Keratinocyte (primary cell): ENCODE measurements around the gene CLCN5. TPM values are rescaled to one million over a fixed set of nuclear protein-coding genes. Genes with fewer than 3 reads are reported as not detected.

Source experiments
- DNase-seq: peaks from one replicate; pipeline ENCODE4 v3.0.0-alpha.2; 2011; ENCODE audit warnings: low read depth, missing footprints, low spot score
- FAIRE-seq: peaks from 2 replicates; lab custom pipeline; 2011; peaks lifted over from hg19 to GRCh38; lab: Jason Lieb, UNC
- H2AFZ ChIP-seq: 2 replicates; pipeline ENCODE4 v1.6.0; 2012; ENCODE audit warnings: low read length, control low read depth, inconsistent platforms; ENCODE audit not compliant: control insufficient read depth
- H3K27ac ChIP-seq: 2 replicates; pipeline ENCODE4 v1.5.1; 2011; ENCODE audit warnings: low read length; ENCODE audit not compliant: control insufficient read depth, insufficient read depth
- H3K27me3 ChIP-seq: 3 replicates; pipeline ENCODE4 v1.6.0; 2011; ENCODE audit warnings: low read length; ENCODE audit not compliant: control insufficient read depth, insufficient read depth; ENCODE audit errors: extremely low read depth
- H3K36me3 ChIP-seq, 2 experiments: 2 replicates in 1 of 2; 3 replicates in 1 of 2; pipeline ENCODE4 v1.5.1; 2011; ENCODE audit warnings: low read length in 2 of 2, mild to moderate bottlenecking in 1 of 2; ENCODE audit not compliant: control insufficient read depth in 2 of 2, insufficient read depth in 2 of 2; ENCODE audit errors: extremely low read depth in 1 of 2
- H3K4me1 ChIP-seq: 3 replicates; pipeline ENCODE4 v1.5.1; 2011; ENCODE audit warnings: low read length; ENCODE audit not compliant: control insufficient read depth, insufficient read depth; ENCODE audit errors: extremely low read depth
- H3K4me2 ChIP-seq: 3 replicates; pipeline ENCODE4 v1.6.0; 2011; ENCODE audit warnings: low read depth, low read length; ENCODE audit not compliant: control insufficient read depth, insufficient read depth; ENCODE audit errors: extremely low read depth
- H3K4me3 ChIP-seq, 3 experiments: fragments of 200-600 bp in 1 of 3; sonication (generic) in 1 of 3; 2 replicates in 2 of 3; 3 replicates in 1 of 3; pipeline ENCODE4 v1.5.1; 2011 to 2016; ENCODE audit warnings: low read length in 3 of 3, mild to moderate bottlenecking in 3 of 3, control low read depth in 2 of 3, inconsistent platforms in 1 of 3, low read depth in 1 of 3, mixed read lengths in 1 of 3, mixed run types in 1 of 3, moderate library complexity in 1 of 3; ENCODE audit not compliant: control insufficient read depth in 2 of 3, insufficient read depth in 2 of 3; ENCODE audit errors: extremely low read depth in 1 of 3
- H3K79me2 ChIP-seq: 2 replicates; pipeline ENCODE4 v1.6.0; 2012; ENCODE audit warnings: low read length; ENCODE audit not compliant: control insufficient read depth, insufficient read depth
- H3K9ac ChIP-seq: 3 replicates; pipeline ENCODE4 v1.6.0; 2011; ENCODE audit warnings: low read length; ENCODE audit not compliant: control insufficient read depth, insufficient read depth; ENCODE audit errors: extremely low read depth
- H3K9me1 ChIP-seq: 3 replicates; pipeline ENCODE4 v1.6.0; 2011; ENCODE audit warnings: low read length; ENCODE audit not compliant: control insufficient read depth, insufficient read depth; ENCODE audit errors: extremely low read depth
- H3K9me3 ChIP-seq: 2 replicates; pipeline ENCODE4 v1.5.1; 2012; ENCODE audit warnings: low read depth, low read length; ENCODE audit not compliant: control insufficient read depth
- H4K20me1 ChIP-seq: 3 replicates; pipeline ENCODE4 v1.6.0; 2011; ENCODE audit warnings: low read length; ENCODE audit not compliant: control insufficient read depth, insufficient read depth; ENCODE audit errors: extremely low read depth
- EZH2 ChIP-seq: IDR thresholded peaks from one replicate; pipeline ENCODE4 v1.6.1; 2012; ENCODE audit warnings: inconsistent platforms, mild to moderate bottlenecking, low read length, moderate library complexity
- dilution Hi-C: fragments of 300-500 bp; cut with MboI; formaldehyde crosslinking; loops from one replicate; pipeline ENCODE4 v1.7.0; 2020; ENCODE audit warnings: low sequenced_read_pairs; ENCODE audit not compliant: extremely low pct_ligation_motif_present
- polyA plus RNA-seq, 5 experiments: library from polyadenylated mRNA; depleted of rRNA in 3 of 5; stranded (reverse) in 3 of 5; stranded (forward) in 1 of 5; unstranded in 1 of 5; fragments of >200 nt; gene quantifications; 1 replicate in 1 of 5; 2 replicates in 3 of 5; 3 replicates in 1 of 5; pipeline versions ENCODE4 v1.2.1 to v1.2.3, GENCODE V29; 2011 to 2012; ENCODE audit warnings: missing spikeins in 2 of 5, low read depth in 1 of 5, low replicate concordance in 1 of 5
- TF ChIP-seq, protein P1 (sequence below), 3 experiments: IDR thresholded peaks in 1 of 3; conservative IDR thresholded peaks in 1 of 3; optimal IDR thresholded peaks in 1 of 3; 2 replicates in 2 of 3; 3 replicates in 1 of 3; pipeline versions ENCODE3 to v1.5.1; 2011; ENCODE audit warnings: low read length in 3 of 3, mild to moderate bottlenecking in 3 of 3, moderate library complexity in 2 of 3, control low read depth in 1 of 3, inconsistent platforms in 1 of 3; ENCODE audit not compliant: insufficient read depth in 2 of 3; ENCODE audit errors: extremely low read depth in 1 of 3

Gene CLCN5
- polyA plus RNA-seq, 1 donor (not counting 4 experiments of a cell fraction or from before 2014, with no cell fraction given): 3.9 TPM

DNA sequence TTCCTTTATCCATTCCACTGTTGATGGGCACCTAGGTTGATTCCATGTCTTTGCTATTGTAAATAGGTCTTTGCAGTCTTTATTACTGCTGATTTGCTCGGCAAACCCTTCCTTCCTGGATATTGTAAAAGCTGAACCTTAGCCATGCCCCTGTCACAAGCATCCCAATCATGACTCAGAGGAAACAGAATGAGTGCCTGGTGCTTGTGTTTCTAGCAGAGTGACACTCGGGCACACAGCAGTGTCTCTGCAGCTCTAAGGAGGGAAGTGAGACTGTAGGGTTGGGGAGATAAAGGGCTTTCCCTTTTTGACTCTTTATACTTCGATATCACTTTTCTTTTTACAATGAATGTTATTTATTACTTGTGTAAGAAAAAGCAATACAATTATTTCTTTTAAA lies 195.1 kb downstream of the CLCN5 start:
- DNase-seq (no peak), FAIRE-seq (no peak)
- Histone ChIP-seq H3K27me3 (no peaks in the 10 kb centered on the region), H3K36me3 (no peaks in the 10 kb centered on the region), H3K4me1 (no peaks in the 10 kb centered on the region), H3K9me3 (no peaks in the 10 kb centered on the region), H3K27ac (no peak overlapping the region), H3K79me2 (no peaks in the 10 kb centered on the region), H2AFZ (no peak overlapping the region), H3K9me1 (no peaks in the 10 kb centered on the region), H4K20me1 (no peaks in the 10 kb centered on the region), H3K4me3 (no peak overlapping the region), H3K4me2 (no peak overlapping the region), H3K9ac (no peak overlapping the region)
- TF ChIP-seq, protein P1, sequence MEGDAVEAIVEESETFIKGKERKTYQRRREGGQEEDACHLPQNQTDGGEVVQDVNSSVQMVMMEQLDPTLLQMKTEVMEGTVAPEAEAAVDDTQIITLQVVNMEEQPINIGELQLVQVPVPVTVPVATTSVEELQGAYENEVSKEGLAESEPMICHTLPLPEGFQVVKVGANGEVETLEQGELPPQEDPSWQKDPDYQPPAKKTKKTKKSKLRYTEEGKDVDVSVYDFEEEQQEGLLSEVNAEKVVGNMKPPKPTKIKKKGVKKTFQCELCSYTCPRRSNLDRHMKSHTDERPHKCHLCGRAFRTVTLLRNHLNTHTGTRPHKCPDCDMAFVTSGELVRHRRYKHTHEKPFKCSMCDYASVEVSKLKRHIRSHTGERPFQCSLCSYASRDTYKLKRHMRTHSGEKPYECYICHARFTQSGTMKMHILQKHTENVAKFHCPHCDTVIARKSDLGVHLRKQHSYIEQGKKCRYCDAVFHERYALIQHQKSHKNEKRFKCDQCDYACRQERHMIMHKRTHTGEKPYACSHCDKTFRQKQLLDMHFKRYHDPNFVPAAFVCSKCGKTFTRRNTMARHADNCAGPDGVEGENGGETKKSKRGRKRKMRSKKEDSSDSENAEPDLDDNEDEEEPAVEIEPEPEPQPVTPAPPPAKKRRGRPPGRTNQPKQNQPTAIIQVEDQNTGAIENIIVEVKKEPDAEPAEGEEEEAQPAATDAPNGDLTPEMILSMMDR (optimal IDR thresholded peaks at IDR 0.05 in 1 of 3, IDR thresholded peaks at IDR 0.05 in 1 of 3, conservative IDR thresholded peaks at IDR 0.05 in 1 of 3; ENCODE audit: extremely low read depth in 1 of 3, insufficient read depth in 2 of 3, low read length in 3 of 3): no peak
- no peak for TF ChIP-seq EZH2
- dilution Hi-C loops: no loop called here

DNA sequence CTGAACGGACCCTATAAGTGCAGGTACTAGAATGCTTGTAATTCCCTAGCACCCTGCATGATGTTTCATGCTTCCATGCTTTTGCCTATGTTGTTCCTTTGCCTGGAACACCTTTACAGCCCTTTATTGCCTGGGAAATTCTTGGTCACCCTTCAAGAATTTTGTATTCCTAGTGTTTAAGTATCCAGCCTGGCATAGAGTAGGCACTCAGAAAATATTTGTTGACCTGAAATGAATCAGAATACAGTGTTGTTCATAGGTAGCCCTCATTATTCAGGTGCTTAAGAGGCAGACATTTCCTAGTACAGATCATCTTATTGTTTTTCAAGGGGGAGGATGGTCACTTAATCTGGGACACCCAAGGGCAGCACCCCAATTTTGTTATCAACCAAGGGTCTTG lies 203.1 kb downstream of the CLCN5 start:
- Histone ChIP-seq H3K9me3 (no peaks in the 10 kb centered on the region), H3K4me3 (no peak overlapping the region), H3K4me1 (no peaks in the 10 kb centered on the region), H4K20me1 (no peaks in the 10 kb centered on the region), H3K9ac (no peak overlapping the region), H3K27me3 (no peaks in the 10 kb centered on the region), H3K36me3 (no peaks in the 10 kb centered on the region), H3K27ac (no peak overlapping the region), H3K4me2 (no peak overlapping the region), H3K9me1 (no peaks in the 10 kb centered on the region), H3K79me2 (no peaks in the 10 kb centered on the region), H2AFZ (no peak overlapping the region)
- FAIRE-seq: no peak
- dilution Hi-C loops: no loop called here
- DNase-seq: no peak
- TF ChIP-seq EZH2: no peak
- TF ChIP-seq, protein P1 (optimal IDR thresholded peaks at IDR 0.05 in 1 of 3, IDR thresholded peaks at IDR 0.05 in 1 of 3, conservative IDR thresholded peaks at IDR 0.05 in 1 of 3; ENCODE audit: extremely low read depth in 1 of 3, insufficient read depth in 2 of 3, low read length in 3 of 3): no peak
